ENCODE measurements around the gene PDK3.

PDK3 gene

GRCh38 chrX:24495700-24496099, 30.6 kb downstream of the PDK3 start:
- no peak overlapping the region for H3K4me3 ChIP-seq (ENCODE audit: low read depth, low read length)
- TF ChIP-seq CTCF (IDR thresholded peaks at IDR 0.05; ENCODE audit: low read depth, low read length, missing control alignments) = no peak
- in situ Hi-C loops (cut with HindIII; ENCODE audit: low sequenced_read_pairs) = no loop called here
- DNase-seq (ENCODE audit: low read depth) = no peak

- peak; percentile 62 for TF ChIP-seq CTCF (IDR thresholded peaks at IDR 0.05; ENCODE audit: low read depth, low read length, missing control alignments)
- peak; percentile 31 for DNase-seq (ENCODE audit: low read depth)
- in situ Hi-C loops (cut with HindIII; ENCODE audit: low sequenced_read_pairs) = no loop called here
- no peak overlapping the region for H3K4me3 ChIP-seq (ENCODE audit: low read depth, low read length)
Measured at GRCh38 chrX:24498181-24498580, 33.1 kb downstream of the PDK3 start.

GRCh38 chrX:24498975-24499374, 33.9 kb downstream of the PDK3 start:
- in situ Hi-C loops (cut with HindIII; ENCODE audit: low sequenced_read_pairs) = no loop called here
- peak; percentile 31 for TF ChIP-seq CTCF (IDR thresholded peaks at IDR 0.05; ENCODE audit: low read depth, low read length, missing control alignments)
- no peak overlapping the region for H3K4me3 ChIP-seq (ENCODE audit: low read depth, low read length)
- no peak for DNase-seq (ENCODE audit: low read depth)

GRCh38 chrX:24506082-24506481, 41.0 kb downstream of the PDK3 start:
- no peak for DNase-seq (ENCODE audit: low read depth)
- TF ChIP-seq CTCF (IDR thresholded peaks at IDR 0.05; ENCODE audit: low read depth, low read length, missing control alignments) = no peak
- in situ Hi-C loops (cut with HindIII; ENCODE audit: low sequenced_read_pairs) = no loop called here
- H3K4me3 ChIP-seq (ENCODE audit: low read depth, low read length) = no peak overlapping the region

- no peak overlapping the region for H3K4me3 ChIP-seq (ENCODE audit: low read depth, low read length)
- TF ChIP-seq CTCF (IDR thresholded peaks at IDR 0.05; ENCODE audit: low read depth, low read length, missing control alignments) = no peak
- no peak for DNase-seq (ENCODE audit: low read depth)
- in situ Hi-C loops (cut with HindIII; ENCODE audit: low sequenced_read_pairs) = no loop called here
Measured at GRCh38 chrX:24508375-24508774, 43.3 kb downstream of the PDK3 start.

GRCh38 chrX:24513416-24513815, 48.3 kb downstream of the PDK3 start:
- no peak for DNase-seq (ENCODE audit: low read depth)
- no peak overlapping the region for H3K4me3 ChIP-seq (ENCODE audit: low read depth, low read length)
- TF ChIP-seq CTCF (IDR thresholded peaks at IDR 0.05; ENCODE audit: low read depth, low read length, missing control alignments) = no peak
- in situ Hi-C loops (cut with HindIII; ENCODE audit: low sequenced_read_pairs) = no loop called here

GRCh38 chrX:24515447-24515846, 50.4 kb downstream of the PDK3 start:
- H3K4me3 ChIP-seq (ENCODE audit: low read depth, low read length) = no peak overlapping the region
- peak; percentile 16 for DNase-seq (ENCODE audit: low read depth)
- in situ Hi-C loops (cut with HindIII; ENCODE audit: low sequenced_read_pairs) = no loop called here
- TF ChIP-seq CTCF (IDR thresholded peaks at IDR 0.05; ENCODE audit: low read depth, low read length, missing control alignments) = peak; percentile 47

Data from astrocyte of the cerebellum (primary cell).